Activated T-helper 1 cell treated with anti-CD3 and anti-CD28 coated beads, Interleukin-12 subunit alpha, Interleukin-12 subunit beta, Interleukin-2, Interleukin-4 antibody, amounts not matched to agents 30 ng/mL and 10 ng/mL and 1 ng/mL, durations not matched to agents 14 hours and 24 hours and 36 hours (primary cell): ENCODE results near the gene ADH4. TPM values are rescaled to one million over a fixed set of nuclear protein-coding genes. Genes with fewer than 3 reads are reported as not detected.

Source experiments
- DNase-seq: peaks from one replicate; pipeline ENCODE4 v3.0.0; 2021; ENCODE audit warnings: low spot score
- H3K27ac Mint-ChIP-seq: one replicate; pipeline ENCODE4 v1.8.0; 2021; ENCODE audit warnings: mild to moderate bottlenecking, mixed read lengths
- H3K27me3 Mint-ChIP-seq: one replicate; pipeline ENCODE4 v1.8.0; 2022; ENCODE audit warnings: mild to moderate bottlenecking, moderate library complexity, mixed read lengths; ENCODE audit not compliant: insufficient read depth
- H3K36me3 Mint-ChIP-seq: one replicate; pipeline ENCODE4 v1.8.0; 2021; ENCODE audit warnings: low read depth, mixed read lengths
- H3K4me1 Mint-ChIP-seq: one replicate; pipeline ENCODE4 v1.8.0; 2021; ENCODE audit warnings: low read depth, mixed read lengths
- H3K4me3 Mint-ChIP-seq: one replicate; pipeline ENCODE4 v1.8.0; 2021; ENCODE audit warnings: mild to moderate bottlenecking, moderate library complexity, mixed read lengths
- H3K9me3 Mint-ChIP-seq: one replicate; pipeline ENCODE4 v1.8.0; 2021; ENCODE audit warnings: mixed read lengths
- intact Hi-C: fragments of 100-400 bp; cut with micrococcal nuclease; formaldehyde crosslinking; loops from one replicate; pipeline ENCODE4 v1.15.1; 2024
- total RNA-seq: library from RNA; stranded (reverse); gene quantifications from 2 replicates; pipeline ENCODE4 v1.2.3, GENCODE V29; 2022

Gene ADH4
- total RNA-seq, 1 donor from 2014 or later, result not detected

DNA sequence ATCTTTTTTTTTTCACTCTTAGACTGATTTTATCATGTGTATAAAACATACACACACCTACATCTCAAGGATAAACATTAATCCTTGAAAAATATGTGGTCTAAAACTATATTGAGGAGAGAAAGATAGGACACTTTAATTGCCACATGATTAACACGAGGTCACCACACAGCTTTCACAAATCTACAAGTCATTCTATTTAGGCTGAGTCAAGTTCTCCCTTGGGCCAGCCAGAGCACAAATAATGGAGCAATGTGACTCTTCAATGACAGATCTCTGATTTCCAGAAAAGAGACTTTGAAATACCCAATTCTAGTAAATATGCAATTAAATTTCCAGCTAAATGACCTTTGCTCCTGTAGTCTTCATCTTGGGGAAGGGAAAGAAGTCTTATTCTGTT, 12.9 kb upstream of the ADH4 start:
- Mint-ChIP-seq H3K27ac (no peak overlapping the region), H3K9me3 (no peaks in the 10 kb centered on the region), H3K36me3 (no peaks in the 10 kb centered on the region), H3K4me1 (no peaks in the 10 kb centered on the region), H3K27me3 (no peaks in the 10 kb centered on the region), H3K4me3 (no peak overlapping the region)
- intact Hi-C loops, result no loop called here
- DNase-seq, result no peak

GRCh38 chr4:99154658-99155342, 10.7 kb upstream of the ADH4 start:
- Mint-ChIP-seq H3K9me3 (no peaks in the 10 kb centered on the region), H3K27me3 (peaks cover 4% of the 10 kb centered on the region), H3K4me1 (no peaks in the 10 kb centered on the region), H3K36me3 (no peaks in the 10 kb centered on the region), H3K4me3 (no peak overlapping the region), H3K27ac (no peak overlapping the region)
- no peak for DNase-seq
- intact Hi-C loops, result no loop called here

GRCh38 chr4:99151995-99152394, 7.9 kb upstream of the ADH4 start:
- Mint-ChIP-seq H3K4me1 (no peaks in the 10 kb centered on the region), H3K27me3 (peaks cover 4% of the 10 kb centered on the region), H3K27ac (no peak overlapping the region), H3K9me3 (no peaks in the 10 kb centered on the region), H3K36me3 (no peaks in the 10 kb centered on the region), H3K4me3 (no peak overlapping the region)
- intact Hi-C loops, result no loop called here
- DNase-seq, result no peak

DNA sequence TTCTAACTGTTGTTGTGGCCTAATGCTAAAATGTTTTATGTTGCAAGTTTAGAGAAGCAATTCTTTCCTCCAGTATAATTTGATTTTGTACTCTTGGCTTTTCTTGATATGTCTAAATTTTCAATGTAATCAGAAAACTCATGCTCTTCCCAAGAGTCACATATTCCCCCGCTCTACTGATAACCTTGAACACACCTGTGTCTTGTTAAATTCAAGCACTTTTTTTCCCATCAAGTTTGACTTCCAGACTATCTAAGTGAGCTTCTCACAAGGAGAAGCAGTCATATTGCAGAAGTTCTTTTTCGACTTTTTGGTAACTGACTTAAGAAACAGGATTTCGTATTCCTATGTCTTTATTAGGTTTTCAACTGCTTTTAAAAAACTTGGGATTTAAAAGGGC, 7.4 kb upstream of the ADH4 start:
- no peaks in the 10 kb centered on the region for H3K36me3 Mint-ChIP-seq
- H3K4me3 Mint-ChIP-seq, result no peak overlapping the region
- DNase-seq, result no peak
- intact Hi-C loops, result no loop called here
- H3K9me3 Mint-ChIP-seq, result no peaks in the 10 kb centered on the region
- no peak overlapping the region for H3K27ac Mint-ChIP-seq
- H3K4me1 Mint-ChIP-seq, result no peaks in the 10 kb centered on the region
- peaks cover 4% of the 10 kb centered on the region for H3K27me3 Mint-ChIP-seq

DNA sequence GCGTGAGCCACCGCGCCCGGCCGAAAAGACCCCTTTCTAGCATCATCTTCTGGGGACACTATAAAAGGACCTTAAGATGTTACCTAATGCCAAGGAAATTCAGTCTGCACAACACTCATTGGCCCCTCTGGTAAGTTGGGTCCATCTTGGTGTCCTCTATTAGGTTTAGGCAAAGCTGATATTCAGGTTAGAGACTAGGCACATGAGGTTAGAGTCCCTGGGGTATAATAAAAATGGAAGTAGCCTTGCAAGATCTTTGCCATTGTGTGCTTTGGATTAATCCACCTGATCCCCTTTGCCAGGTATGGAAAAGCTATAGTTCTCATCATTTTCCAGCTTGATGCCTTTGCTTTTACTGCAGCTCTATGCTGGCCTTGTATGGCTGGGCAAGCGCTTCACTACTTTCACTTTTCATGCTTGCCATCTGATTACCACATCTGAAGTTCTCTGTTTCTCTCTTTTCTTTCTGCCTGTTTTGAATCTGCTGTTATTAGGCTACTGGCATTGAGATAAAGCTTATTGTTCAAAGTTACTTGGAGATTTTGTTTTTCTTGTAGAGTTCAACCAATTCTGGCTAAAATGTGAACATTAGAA, 5.4 kb upstream of the ADH4 start:
- peaks cover 4% of the 10 kb centered on the region for H3K27me3 Mint-ChIP-seq

GRCh38 chr4:99148550-99148949, 4.5 kb upstream of the ADH4 start:
- no peak for DNase-seq
- no peaks in the 10 kb centered on the region for H3K36me3 Mint-ChIP-seq
- intact Hi-C loops, result no loop called here
- H3K27me3 Mint-ChIP-seq, result peaks cover 4% of the 10 kb centered on the region
- H3K4me1 Mint-ChIP-seq, result no peaks in the 10 kb centered on the region
- no peak overlapping the region for H3K27ac Mint-ChIP-seq
- no peak overlapping the region for H3K4me3 Mint-ChIP-seq
- no peaks in the 10 kb centered on the region for H3K9me3 Mint-ChIP-seq

More for the DNA sequence above, 5.4 kb upstream of the ADH4 start:
- Mint-ChIP-seq H3K4me3 (no peak overlapping the region), H3K9me3 (no peaks in the 10 kb centered on the region), H3K4me1 (no peaks in the 10 kb centered on the region), H3K27ac (no peak overlapping the region), H3K36me3 (no peaks in the 10 kb centered on the region)
- intact Hi-C loops, result no loop called here
- DNase-seq, result no peak

GRCh38 chr4:99144587-99144986, 490 bp upstream of the ADH4 start:
- H3K27ac Mint-ChIP-seq, result no peak overlapping the region
- no peaks in the 10 kb centered on the region for H3K27me3 Mint-ChIP-seq
- intact Hi-C loops, result no loop called here
- no peak for DNase-seq
- no peaks in the 10 kb centered on the region for H3K9me3 Mint-ChIP-seq
- no peaks in the 10 kb centered on the region for H3K4me1 Mint-ChIP-seq
- H3K36me3 Mint-ChIP-seq, result no peaks in the 10 kb centered on the region
- no peak overlapping the region for H3K4me3 Mint-ChIP-seq

DNA sequence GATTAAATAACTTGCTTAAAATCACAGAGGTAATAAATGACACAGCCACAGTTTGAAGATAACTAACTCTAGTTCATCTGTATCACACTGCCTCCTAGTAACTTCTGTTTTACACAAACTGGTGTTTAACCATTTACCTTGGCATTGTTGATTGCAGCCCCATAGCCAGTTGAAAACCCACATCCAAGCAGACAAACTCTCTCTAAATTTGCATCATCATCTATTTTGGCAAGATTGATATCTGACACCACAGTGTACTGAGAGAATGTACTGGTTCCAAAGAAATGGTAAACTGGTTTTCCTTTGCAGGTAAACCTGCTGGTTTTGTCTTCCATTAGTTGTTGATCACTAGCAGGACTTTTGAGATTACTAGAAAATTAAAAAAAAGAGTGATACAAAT, 7.8 kb downstream of the ADH4 start:
- Mint-ChIP-seq H3K4me1 (no peaks in the 10 kb centered on the region), H3K9me3 (no peaks in the 10 kb centered on the region), H3K4me3 (no peak overlapping the region), H3K36me3 (no peaks in the 10 kb centered on the region), H3K27me3 (no peaks in the 10 kb centered on the region), H3K27ac (no peak overlapping the region)
- intact Hi-C loops, result no loop called here
- DNase-seq, result no peak

- DNase-seq, result no peak
- H3K27me3 Mint-ChIP-seq, result no peaks in the 10 kb centered on the region
- no peaks in the 10 kb centered on the region for H3K9me3 Mint-ChIP-seq
- H3K27ac Mint-ChIP-seq, result no peak overlapping the region
- intact Hi-C loops, result no loop called here
- no peaks in the 10 kb centered on the region for H3K4me1 Mint-ChIP-seq
- H3K36me3 Mint-ChIP-seq, result no peaks in the 10 kb centered on the region
- no peak overlapping the region for H3K4me3 Mint-ChIP-seq
Measured at GRCh38 chr4:99135541-99136162, 8.4 kb downstream of the ADH4 start.

- no peaks in the 10 kb centered on the region for H3K36me3 Mint-ChIP-seq
- no peaks in the 10 kb centered on the region for H3K4me1 Mint-ChIP-seq
- no peak for DNase-seq
- H3K4me3 Mint-ChIP-seq, result no peak overlapping the region
- H3K9me3 Mint-ChIP-seq, result no peaks in the 10 kb centered on the region
- H3K27ac Mint-ChIP-seq, result no peak overlapping the region
- no peaks in the 10 kb centered on the region for H3K27me3 Mint-ChIP-seq
- intact Hi-C loops, result no loop called here
Measured at GRCh38 chr4:99134586-99134985, 9.5 kb downstream of the ADH4 start.

GRCh38 chr4:99131378-99131777, 12.7 kb downstream of the ADH4 start:
- Mint-ChIP-seq H3K27me3 (no peaks in the 10 kb centered on the region), H3K27ac (no peak overlapping the region), H3K9me3 (no peaks in the 10 kb centered on the region), H3K4me3 (no peak overlapping the region), H3K4me1 (no peaks in the 10 kb centered on the region), H3K36me3 (no peaks in the 10 kb centered on the region)
- intact Hi-C loops, result no loop called here
- DNase-seq, result no peak

DNA sequence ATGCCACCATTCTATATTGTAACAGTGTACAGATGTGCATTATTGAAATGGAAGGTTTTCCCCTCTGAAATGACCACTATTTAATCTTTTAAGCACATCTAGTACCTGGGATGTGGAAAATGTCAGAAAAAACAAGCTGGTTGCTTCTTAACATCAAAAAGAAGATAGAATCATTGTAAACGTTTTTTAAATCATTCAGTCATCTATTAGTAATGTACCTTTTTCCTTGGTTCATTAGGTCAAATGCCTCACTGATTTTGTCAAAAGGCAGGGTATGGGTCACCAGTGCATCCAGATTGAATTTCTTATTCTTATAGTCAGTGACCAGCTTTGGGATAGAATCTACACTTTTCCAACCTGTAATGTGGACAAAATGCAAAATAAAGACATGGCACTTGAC, 17.7 kb downstream of the ADH4 start:
- no peak for DNase-seq
- H3K27ac Mint-ChIP-seq, result no peak overlapping the region
- H3K4me3 Mint-ChIP-seq, result no peak overlapping the region
- no peaks in the 10 kb centered on the region for H3K9me3 Mint-ChIP-seq
- peaks cover 4% of the 10 kb centered on the region for H3K27me3 Mint-ChIP-seq
- intact Hi-C loops, result no loop called here
- no peaks in the 10 kb centered on the region for H3K4me1 Mint-ChIP-seq
- H3K36me3 Mint-ChIP-seq, result no peaks in the 10 kb centered on the region

GRCh38 chr4:99121008-99121407, 23.1 kb downstream of the ADH4 start:
- H3K4me1 Mint-ChIP-seq, result no peaks in the 10 kb centered on the region
- intact Hi-C loops, result no loop called here
- H3K4me3 Mint-ChIP-seq, result no peak overlapping the region
- no peak overlapping the region for H3K27ac Mint-ChIP-seq
- no peaks in the 10 kb centered on the region for H3K9me3 Mint-ChIP-seq
- H3K36me3 Mint-ChIP-seq, result no peaks in the 10 kb centered on the region
- peaks cover 4% of the 10 kb centered on the region for H3K27me3 Mint-ChIP-seq
- DNase-seq, result no peak
